ENCODE data around the gene GGT7. TPM values are rescaled to one million over a fixed set of nuclear protein-coding genes. Genes with fewer than 3 reads are reported as not detected.
A peak's percentile ranks its signal among the peaks of the same experiment; 100 is the strongest.
"Not testable (repeated sequence)": the region's sequence is repeated elsewhere in the genome, so short reads cannot be mapped to it uniquely, and the experiment has no call there.

GGT7 gene
- 2.6 TPM for total RNA-seq

- peaks cover 37 to 60% (median 47%) of the 10 kb centered on the region in 3 donors for H3K4me1 ChIP-seq (ENCODE audit: control insufficient read depth in 3 of 3, insufficient read depth in 3 of 3, low read length in 3 of 3)
- H3K27ac ChIP-seq (ENCODE audit: low read depth, low read length) = peak within 1 kb of the TSS; percentile 34
- no peaks in the 10 kb centered on the region for H3K9me3 ChIP-seq (ENCODE audit: control insufficient read depth in 3 of 3, low read length in 3 of 3)
- peaks cover 0 to 2% (median 0%) of the 10 kb centered on the region in 3 donors for H3K36me3 ChIP-seq (ENCODE audit: control insufficient read depth in 3 of 3, insufficient read depth in 3 of 3, low read length in 3 of 3)
- no peaks in the 10 kb centered on the region for H3K27me3 ChIP-seq (ENCODE audit: control insufficient read depth in 3 of 3, insufficient read depth in 3 of 3, low read length in 3 of 3)
- peak within 1 kb of the TSS; percentile 85 to 88 (median 86) for H3K4me3 ChIP-seq (ENCODE audit: low read length in 3 of 3)
- H3K9ac ChIP-seq (ENCODE audit: low read depth in 1 of 3, low read length in 3 of 3) = peak within 1 kb of the TSS; percentile 73 to 90 (median 74)
Measured at GRCh38 chr20:34872622-34873224, at the start of gene GGT7. Gene GGT7 (minus strand): TSS chr20:34872856. CDS start chr20:34872815, 41 bp downstream.

GRCh38 chr20:34921436-34921835, 48.8 kb upstream of the GGT7 start:
- peak overlapping the region; percentile 86 for H3K27ac ChIP-seq (ENCODE audit: low read depth, low read length)
- H3K4me1 ChIP-seq (ENCODE audit: control insufficient read depth in 3 of 3, insufficient read depth in 3 of 3, low read length in 3 of 3) = peaks cover 35 to 54% (median 38%) of the 10 kb centered on the region in 3 donors
- no peaks in the 10 kb centered on the region for H3K9me3 ChIP-seq (ENCODE audit: control insufficient read depth in 3 of 3, low read length in 3 of 3)
- no peak overlapping the region for H3K4me3 ChIP-seq (ENCODE audit: low read length in 3 of 3)
- H3K9ac ChIP-seq (ENCODE audit: low read depth in 1 of 3, low read length in 3 of 3) = no peak overlapping the region
- H3K27me3 ChIP-seq (ENCODE audit: control insufficient read depth in 3 of 3, insufficient read depth in 3 of 3, low read length in 3 of 3) = no peaks in the 10 kb centered on the region
- peaks cover 39 to 59% (median 52%) of the 10 kb centered on the region in 3 donors for H3K36me3 ChIP-seq (ENCODE audit: control insufficient read depth in 3 of 3, insufficient read depth in 3 of 3, low read length in 3 of 3)

GRCh38 chr20:34920055-34920454, 47.4 kb upstream of the GGT7 start:
- H3K9me3 ChIP-seq (ENCODE audit: control insufficient read depth in 3 of 3, low read length in 3 of 3) = no peaks in the 10 kb centered on the region
- H3K9ac ChIP-seq (ENCODE audit: low read depth in 1 of 3, low read length in 3 of 3) = no peak overlapping the region
- H3K27ac ChIP-seq (ENCODE audit: low read depth, low read length) = no peak overlapping the region
- no peaks in the 10 kb centered on the region for H3K27me3 ChIP-seq (ENCODE audit: control insufficient read depth in 3 of 3, insufficient read depth in 3 of 3, low read length in 3 of 3)
- no peak overlapping the region for H3K4me3 ChIP-seq (ENCODE audit: low read length in 3 of 3)
- peaks cover 29 to 48% (median 43%) of the 10 kb centered on the region in 3 donors for H3K36me3 ChIP-seq (ENCODE audit: control insufficient read depth in 3 of 3, insufficient read depth in 3 of 3, low read length in 3 of 3)
- H3K4me1 ChIP-seq (ENCODE audit: control insufficient read depth in 3 of 3, insufficient read depth in 3 of 3, low read length in 3 of 3) = peaks cover 38 to 55% (median 40%) of the 10 kb centered on the region in 3 donors

- Histone ChIP-seq H3K36me3 (ENCODE audit: control insufficient read depth in 3 of 3, insufficient read depth in 3 of 3, low read length in 3 of 3) (peaks cover 30 to 50% (median 35%) of the 10 kb centered on the region in 3 donors), H3K4me1 (ENCODE audit: control insufficient read depth in 3 of 3, insufficient read depth in 3 of 3, low read length in 3 of 3) (peaks cover 32 to 56% (median 45%) of the 10 kb centered on the region in 3 donors), H3K9me3 (ENCODE audit: control insufficient read depth in 3 of 3, low read length in 3 of 3) (no peaks in the 10 kb centered on the region), H3K4me3 (ENCODE audit: low read length in 3 of 3) (no peak overlapping the region), H3K27ac (ENCODE audit: low read depth, low read length) (no peak overlapping the region), H3K9ac (ENCODE audit: low read depth in 1 of 3, low read length in 3 of 3) (no peak overlapping the region), H3K27me3 (ENCODE audit: control insufficient read depth in 3 of 3, insufficient read depth in 3 of 3, low read length in 3 of 3) (no peaks in the 10 kb centered on the region)
Measured at GRCh38 chr20:34916774-34917354, 44.2 kb upstream of the GGT7 start.

- H3K9ac ChIP-seq (ENCODE audit: low read depth in 1 of 3, low read length in 3 of 3) = peak overlapping the region in 1 of 3 donors; percentile 7
- peaks cover 24 to 41% (median 27%) of the 10 kb centered on the region in 3 donors for H3K36me3 ChIP-seq (ENCODE audit: control insufficient read depth in 3 of 3, insufficient read depth in 3 of 3, low read length in 3 of 3)
- no peaks in the 10 kb centered on the region for H3K9me3 ChIP-seq (ENCODE audit: control insufficient read depth in 3 of 3, low read length in 3 of 3)
- H3K27ac ChIP-seq (ENCODE audit: low read depth, low read length) = no peak overlapping the region
- H3K4me1 ChIP-seq (ENCODE audit: control insufficient read depth in 3 of 3, insufficient read depth in 3 of 3, low read length in 3 of 3) = peaks cover 28 to 48% (median 37%) of the 10 kb centered on the region in 3 donors
- no peak overlapping the region for H3K4me3 ChIP-seq (ENCODE audit: low read length in 3 of 3)
- no peaks in the 10 kb centered on the region for H3K27me3 ChIP-seq (ENCODE audit: control insufficient read depth in 3 of 3, insufficient read depth in 3 of 3, low read length in 3 of 3)
Measured at GRCh38 chr20:34915749-34916455, 43.2 kb upstream of the GGT7 start.

GRCh38 chr20:34915131-34915530, 42.5 kb upstream of the GGT7 start:
- Histone ChIP-seq H3K9ac (ENCODE audit: low read depth in 1 of 3, low read length in 3 of 3) (peak overlapping the region in 1 of 3 donors; percentile 58), H3K4me1 (ENCODE audit: control insufficient read depth in 3 of 3, insufficient read depth in 3 of 3, low read length in 3 of 3) (peaks cover 28 to 40% (median 36%) of the 10 kb centered on the region in 3 donors), H3K27ac (ENCODE audit: low read depth, low read length) (peak overlapping the region; percentile 15), H3K4me3 (ENCODE audit: low read length in 3 of 3) (no peak overlapping the region), H3K9me3 (ENCODE audit: control insufficient read depth in 3 of 3, low read length in 3 of 3) (no peaks in the 10 kb centered on the region), H3K36me3 (ENCODE audit: control insufficient read depth in 3 of 3, insufficient read depth in 3 of 3, low read length in 3 of 3) (peaks cover 17 to 33% (median 21%) of the 10 kb centered on the region in 3 donors), H3K27me3 (ENCODE audit: control insufficient read depth in 3 of 3, insufficient read depth in 3 of 3, low read length in 3 of 3) (no peaks in the 10 kb centered on the region)

- Histone ChIP-seq H3K9me3 (ENCODE audit: control insufficient read depth in 3 of 3, low read length in 3 of 3) (no peaks in the 10 kb centered on the region), H3K36me3 (ENCODE audit: control insufficient read depth in 3 of 3, insufficient read depth in 3 of 3, low read length in 3 of 3) (no peaks in the 10 kb centered on the region), H3K4me1 (ENCODE audit: control insufficient read depth in 3 of 3, insufficient read depth in 3 of 3, low read length in 3 of 3) (peaks cover 25 to 52% (median 26%) of the 10 kb centered on the region in 3 donors), H3K4me3 (ENCODE audit: low read length in 3 of 3) (peak overlapping the region in 2 of 3 donors; percentile 12 to 30), H3K27ac (ENCODE audit: low read depth, low read length) (peak overlapping the region; percentile 79), H3K9ac (ENCODE audit: low read depth in 1 of 3, low read length in 3 of 3) (peak overlapping the region; percentile 4 to 47 (median 36)), H3K27me3 (ENCODE audit: control insufficient read depth in 3 of 3, insufficient read depth in 3 of 3, low read length in 3 of 3) (no peaks in the 10 kb centered on the region)
Measured at GRCh38 chr20:34907616-34908469, 35.2 kb upstream of the GGT7 start.

- Histone ChIP-seq H3K27ac (ENCODE audit: low read depth, low read length) (peak overlapping the region; percentile 63), H3K9ac (ENCODE audit: low read depth in 1 of 3, low read length in 3 of 3) (no peak overlapping the region), H3K9me3 (ENCODE audit: control insufficient read depth in 3 of 3, low read length in 3 of 3) (no peaks in the 10 kb centered on the region), H3K4me1 (ENCODE audit: control insufficient read depth in 3 of 3, insufficient read depth in 3 of 3, low read length in 3 of 3) (peaks cover 26 to 57% (median 30%) of the 10 kb centered on the region in 3 donors), H3K27me3 (ENCODE audit: control insufficient read depth in 3 of 3, insufficient read depth in 3 of 3, low read length in 3 of 3) (no peaks in the 10 kb centered on the region), H3K36me3 (ENCODE audit: control insufficient read depth in 3 of 3, insufficient read depth in 3 of 3, low read length in 3 of 3) (no peaks in the 10 kb centered on the region), H3K4me3 (ENCODE audit: low read length in 3 of 3) (no peak overlapping the region)
Measured at GRCh38 chr20:34904202-34904621, 31.6 kb upstream of the GGT7 start.

GRCh38 chr20:34898731-34899130, 26.1 kb upstream of the GGT7 start:
- not testable (repeated sequence) for H3K27ac ChIP-seq (ENCODE audit: low read depth, low read length); H3K9ac ChIP-seq (ENCODE audit: low read depth in 1 of 3, low read length in 3 of 3); H3K9me3 ChIP-seq (ENCODE audit: control insufficient read depth in 3 of 3, low read length in 3 of 3); H3K4me3 ChIP-seq (ENCODE audit: low read length in 3 of 3); H3K36me3 ChIP-seq (ENCODE audit: control insufficient read depth in 3 of 3, insufficient read depth in 3 of 3, low read length in 3 of 3); H3K27me3 ChIP-seq (ENCODE audit: control insufficient read depth in 3 of 3, insufficient read depth in 3 of 3, low read length in 3 of 3)
- H3K4me1 ChIP-seq (ENCODE audit: control insufficient read depth in 3 of 3, insufficient read depth in 3 of 3, low read length in 3 of 3) = peaks cover 15 to 39% (median 18%) of the 10 kb centered on the region in 3 donors

All from skeletal muscle tissue (tissue), 4 donors.